ENCODE results near the gene NACC1. TPM values are rescaled to one million over a fixed set of nuclear protein-coding genes. Genes with fewer than 3 reads are reported as not detected.

The NACC1 gene
- total and polyA plus RNA-seq, 2 of the 8 experiments (the other 6 are each of a cell fraction or from before 2014, with no cell fraction given), result 234 to 301 TPM

DNA sequence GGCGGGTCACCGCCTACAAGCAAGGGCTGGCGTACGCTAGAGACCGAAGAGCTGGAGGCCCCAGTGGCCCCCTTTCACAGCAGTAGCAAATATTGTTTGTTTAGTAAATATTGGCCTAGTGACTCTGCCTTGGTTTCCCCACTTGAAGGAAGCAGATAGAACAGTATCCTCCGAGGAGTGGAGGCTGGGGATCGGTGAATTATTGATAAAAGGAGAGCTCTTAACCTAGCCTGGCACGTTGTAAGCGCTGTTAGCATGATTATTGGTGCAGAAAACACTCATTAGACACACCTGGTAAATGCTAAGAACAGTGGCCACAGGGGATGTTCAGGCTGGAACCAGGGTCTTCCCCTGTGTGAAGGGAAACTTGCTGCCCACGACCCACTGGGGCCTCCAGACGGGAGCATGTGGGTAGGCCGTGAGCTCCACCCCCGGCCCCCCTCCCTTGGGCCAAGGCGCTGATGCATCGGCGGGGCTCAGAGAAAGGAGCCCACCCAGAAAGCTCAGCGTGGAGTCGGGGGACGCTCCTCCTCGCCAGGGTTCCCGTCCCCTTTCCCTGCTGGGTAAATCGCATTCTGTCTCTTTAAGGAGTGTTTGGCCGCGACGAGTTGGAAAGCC is 34.4 kb downstream of the NACC1 start:
- WGBS, 2 experiments (ENCODE audit: extremely low coverage in 1 of 2, insufficient coverage in 1 of 2, insufficient read length in 1 of 2, insufficient replicate concordance in 2 of 2, low coverage in 1 of 2, low lambda C conversion rate in 2 of 2, missing lambda C conversion rate in 1 of 2), result 4% methylated on average over 25 of the region's 25 CpGs; no CpG with 5 or more reads in 1 of the 2 experiments
- FAIRE-seq (no peak), DNase-seq (ENCODE audit: low read depth in 1 of 2, low spot score in 2 of 2) (no peak)
- Histone ChIP-seq H3K4me3 (ENCODE audit: extremely low read depth in 1 of 4, insufficient read depth in 2 of 4, low read depth in 3 of 4, low read length in 4 of 4) (peak overlapping the region; percentile 90 to 99 (median 92)), H2AFZ (ENCODE audit: low read length) (no peak overlapping the region), H3K23ac (ENCODE audit: insufficient read length) (no peak overlapping the region), H4K8ac (ENCODE audit: extremely low read depth, insufficient read depth, low read length) (peak overlapping the region; percentile 95), H3K79me1 (ENCODE audit: low read depth, low read length) (peaks cover 8% of the 10 kb centered on the region), H3K4me1 (replicated peaks in 1 of 4; ENCODE audit: control insufficient read depth in 3 of 4, insufficient read depth in 4 of 4, low read length in 3 of 4) (peaks cover 0 to 10% (median 7%) of the 10 kb centered on the region in 4 experiments), H3K4ac (replicated peaks; ENCODE audit: insufficient read length, low read depth, low read length) (peak overlapping the region; percentile 76), H3K14ac (ENCODE audit: insufficient read length) (no peak overlapping the region), H3K79me2 (ENCODE audit: control insufficient read depth in 1 of 2, insufficient read depth in 2 of 2, low read length in 2 of 2) (peaks cover 17 to 46% of the 10 kb centered on the region in 2 experiments), H3K36me3 (ENCODE audit: control insufficient read depth in 2 of 4, insufficient read depth in 4 of 4, low read length in 3 of 4) (peaks cover 0 to 7% (median 2%) of the 10 kb centered on the region in 4 experiments; a peak in 2 of 8 replicates), H3K27me3 (replicated peaks in 1 of 4; ENCODE audit: control insufficient read depth in 3 of 4, extremely low read depth in 1 of 4, insufficient read depth in 3 of 4, low read length in 3 of 4) (no peaks in the 10 kb centered on the region; a peak in 2 of 7 replicates), H3K23me2 (ENCODE audit: low read depth, low read length) (peaks cover 24% of the 10 kb centered on the region), H4K20me1 (replicated peaks in 1 of 2; ENCODE audit: control insufficient read depth in 1 of 2, insufficient read depth in 2 of 2, low read length in 2 of 2) (peaks cover 7 to 11% of the 10 kb centered on the region in 2 experiments), H2BK120ac (replicated peaks; ENCODE audit: low read depth, low read length) (peak overlapping the region; percentile 95), H3K9me3 (ENCODE audit: insufficient read depth in 2 of 2, low read depth in 1 of 2, low read length in 1 of 2) (no peaks in the 10 kb centered on the region), H3K27ac (ENCODE audit: low read depth, low read length) (peak overlapping the region; percentile 97), H3K56ac (replicated peaks; ENCODE audit: insufficient read length, low read depth, low read length) (peak overlapping the region; percentile 75), H2BK5ac (ENCODE audit: low read depth, low read length) (peak overlapping the region; percentile 99), H3K9ac (replicated peaks in 1 of 4; ENCODE audit: extremely low read depth in 1 of 4, low read depth in 3 of 4, low read length in 3 of 4) (peak overlapping the region; percentile 91 to 97 (median 94)), H3K4me2 (ENCODE audit: insufficient read depth in 1 of 2, low read depth in 2 of 2, low read length in 2 of 2) (peak overlapping the region; percentile 77 to 82), H2BK15ac (ENCODE audit: low read length) (peak overlapping the region; percentile 92; the same call in 1 of the 2 replicates), H2AK5ac (ENCODE audit: low read depth, low read length) (peak overlapping the region; percentile 99), H2BK12ac (ENCODE audit: low read depth, low read length) (peak overlapping the region; percentile 94), H2BK20ac (ENCODE audit: low read length) (no peak overlapping the region), H4K91ac (replicated peaks; ENCODE audit: insufficient read length, low read length) (peak overlapping the region; percentile 90), H3K18ac (ENCODE audit: extremely low read depth, low read length) (peak overlapping the region; percentile 96), H4K5ac (ENCODE audit: insufficient read length, low read depth, low read length) (peak overlapping the region; percentile 93)
- ChIA-PET POLR2A (ENCODE audit: partially characterized antibody) (interaction anchor here (0.7 to 9.6 kb wide), 67 partner anchors 10 to 855 kb away, joined by 3 to 530 read pairs (median 4); partner anchors contain the start of genes CALR, LYL1, NACC1 and TRMT1), CTCF (ENCODE audit: partially characterized antibody) (interaction anchor here (0.6 to 2.0 kb wide), 7 partner anchors 12 to 121 kb away, joined by 3 to 9 read pairs (median 6); no protein-coding TSS in a partner anchor)
- TF ChIP-seq JUN (IDR thresholded peaks at IDR 0.05; ENCODE audit: low read depth, low read length) (0 out of 2 replicates have a peak, but pooled peaks have one; percentile 6), POU5F1 (IDR thresholded peaks at IDR 0.05; ENCODE audit: low read depth, low read length) (no peak), SP4 (IDR thresholded peaks at IDR 0.05; ENCODE audit: low read length) (0 out of 2 replicates have a peak, but pooled peaks have one; percentile 31), PHF8 (conservative IDR thresholded peaks at IDR 0.05; ENCODE audit: low read depth, low read length) (0 out of 2 replicates have a peak, but pooled peaks have one; percentile 29), HDAC2 (IDR thresholded peaks at IDR 0.05; ENCODE audit: borderline replicate concordance in 1 of 2, low read depth in 2 of 2, low read length in 2 of 2) (peak; percentile 18 to 72; a peak in 1 of 4 replicates), TEAD4 (IDR thresholded peaks at IDR 0.05; ENCODE audit: low read depth, low read length) (no peak), SUZ12 (IDR thresholded peaks at IDR 0.05; ENCODE audit: low read length) (no peak), HDAC6 (IDR thresholded peaks at IDR 0.05; ENCODE audit: low read depth, low read length) (no peak), KDM4A (IDR thresholded peaks at IDR 0.05; ENCODE audit: low read depth, low read length, severe bottlenecking) (no peak), NRF1 (IDR thresholded peaks at IDR 0.05; ENCODE audit: low read depth, low read length) (no peak)
- TF ChIP-seq, protein P1, sequence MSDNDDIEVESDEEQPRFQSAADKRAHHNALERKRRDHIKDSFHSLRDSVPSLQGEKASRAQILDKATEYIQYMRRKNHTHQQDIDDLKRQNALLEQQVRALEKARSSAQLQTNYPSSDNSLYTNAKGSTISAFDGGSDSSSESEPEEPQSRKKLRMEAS (IDR thresholded peaks at IDR 0.05), result peak; percentile 46; the same call in 1 of the 2 replicates

Data from H1 (cell line).